WTC11 (cell line): Measurements from ENCODE around the gene ITGAL. TPM values are rescaled to one million over a fixed set of nuclear protein-coding genes. Genes with fewer than 3 reads are reported as not detected.

ENCODE experiments used
- ATAC-seq: fragments of 200-7000 bp; cut with Tn5 transposase; 2 replicates; pipeline ENCODE4 v1.10.0; 2021; ENCODE audit warnings: mild to moderate bottlenecking, moderate library complexity
- CTCF ChIA-PET: fragments of 300-600 bp; sonication (Branson Sonifier 250); formaldehyde crosslinking; loops from one replicate; lab custom pipeline; 2021; ENCODE audit warnings: antibody characterized with exemption; lab: Charles Lee
- POLR2A ChIA-PET: fragments of 350-600 bp; sonication (Branson Sonifier 250); formaldehyde crosslinking; loops from one replicate; lab custom pipeline; 2021; ENCODE audit warnings: antibody characterized with exemption; lab: Charles Lee
- DNase-seq: peaks from one replicate; pipeline ENCODE4 v3.0.0; 2021; ENCODE audit warnings: low spot score
- H3K27ac Mint-ChIP-seq: 2 replicates; pipeline ENCODE4 v1.8.0; 2021; ENCODE audit warnings: mixed read lengths
- H3K27me3 Mint-ChIP-seq: 2 replicates; pipeline ENCODE4 v1.8.0; 2021; ENCODE audit warnings: low read depth, mild to moderate bottlenecking, moderate library complexity, mixed read lengths
- H3K36me3 Mint-ChIP-seq: 2 replicates; pipeline ENCODE4 v1.8.0; 2021; ENCODE audit warnings: mixed read lengths
- H3K4me1 Mint-ChIP-seq: 2 replicates; pipeline ENCODE4 v1.8.0; 2022; ENCODE audit warnings: mixed read lengths
- H3K4me3 Mint-ChIP-seq: 2 replicates; pipeline ENCODE4 v1.8.0; 2021; ENCODE audit warnings: mild to moderate bottlenecking, moderate library complexity, mixed read lengths
- H3K9me3 Mint-ChIP-seq: 2 replicates; pipeline ENCODE4 v1.8.0; 2021; ENCODE audit warnings: mixed read lengths
- CBFB ChIP-seq: sonication (generic); formaldehyde crosslinking; IDR thresholded peaks from 2 replicates; pipeline ENCODE4 v1.8.1; 2022; ENCODE audit warnings: mild to moderate bottlenecking, low read depth, missing genetic modification reagents
- CREB1 ChIP-seq: sonication (generic); formaldehyde crosslinking; IDR thresholded peaks from 2 replicates; pipeline ENCODE4 v1.8.0; 2023; ENCODE audit warnings: mild to moderate bottlenecking, missing genetic modification reagents
- ESRRA ChIP-seq: sonication (generic); formaldehyde crosslinking; IDR thresholded peaks from 2 replicates; pipeline ENCODE4 v1.8.1; 2022; ENCODE audit warnings: mild to moderate bottlenecking, missing genetic modification reagents, borderline replicate concordance
- FOXJ3 ChIP-seq: sonication (generic); formaldehyde crosslinking; IDR thresholded peaks from 2 replicates; pipeline ENCODE4 v1.9.0; 2021; ENCODE audit warnings: missing genetic modification reagents, mild to moderate bottlenecking, borderline replicate concordance
- GRHL2 ChIP-seq: fragments of 250-450 bp; sonication (Bioruptor Pico); IDR thresholded peaks from 2 replicates; pipeline ENCODE4 v1.8.0; 2022; ENCODE audit warnings: mild to moderate bottlenecking, moderate library complexity; ENCODE audit not compliant: insufficient replicate concordance, severe bottlenecking
- GTF2I ChIP-seq: fragments of 250-450 bp; sonication (Bioruptor Pico); conservative IDR thresholded peaks from 2 replicates; pipeline ENCODE4 v1.4.0; 2021; ENCODE audit warnings: mild to moderate bottlenecking
- HMGA2 ChIP-seq: fragments of 250-450 bp; sonication (Bioruptor Pico); IDR thresholded peaks from 2 replicates; pipeline ENCODE4 v1.4.0; 2021; ENCODE audit warnings: mild to moderate bottlenecking, moderate library complexity
- KAT7 ChIP-seq: sonication (generic); formaldehyde crosslinking; IDR thresholded peaks from 2 replicates; pipeline ENCODE4 v1.8.1; 2023; ENCODE audit warnings: missing genetic modification reagents, mild to moderate bottlenecking, borderline replicate concordance
- NFE2L1 ChIP-seq: sonication (generic); formaldehyde crosslinking; IDR thresholded peaks from 2 replicates; pipeline ENCODE4 v1.8.1; 2023; ENCODE audit warnings: missing genetic modification reagents
- NR3C1 ChIP-seq: sonication (generic); formaldehyde crosslinking; conservative IDR thresholded peaks from 2 replicates; pipeline ENCODE4 v1.8.1; 2023; ENCODE audit warnings: low read depth, mild to moderate bottlenecking, missing genetic modification reagents
- OVOL2 ChIP-seq: fragments of 250-450 bp; sonication (Bioruptor Pico); IDR thresholded peaks from 2 replicates; pipeline ENCODE4 v1.9.0; 2021; ENCODE audit warnings: mild to moderate bottlenecking, borderline replicate concordance
- PRRX2 ChIP-seq: fragments of 250-450 bp; sonication (Bioruptor Pico); IDR thresholded peaks from 2 replicates; pipeline ENCODE4 v1.8.0; 2021; ENCODE audit warnings: mild to moderate bottlenecking
- RELA ChIP-seq: sonication (generic); formaldehyde crosslinking; IDR thresholded peaks from 2 replicates; pipeline ENCODE4 v1.8.1; 2022; ENCODE audit warnings: missing genetic modification reagents, mild to moderate bottlenecking, borderline replicate concordance
- ZBTB21 ChIP-seq: sonication (generic); formaldehyde crosslinking; IDR thresholded peaks from 2 replicates; pipeline ENCODE4 v1.8.1; 2023; ENCODE audit warnings: mild to moderate bottlenecking, missing genetic modification reagents, borderline replicate concordance
- total RNA-seq: library from RNA; stranded (reverse); gene quantifications from 3 replicates; pipeline ENCODE4 v1.2.3, GENCODE V29; 2021
- TF ChIP-seq, protein P1 (sequence below): sonication (generic); formaldehyde crosslinking; IDR thresholded peaks from 2 replicates; pipeline ENCODE4 v1.8.1; 2023; ENCODE audit warnings: mild to moderate bottlenecking, missing genetic modification reagents, moderate library complexity
- TF ChIP-seq, protein P2 (sequence below): sonication (generic); formaldehyde crosslinking; IDR thresholded peaks from 2 replicates; pipeline ENCODE4 v1.8.0; 2022; ENCODE audit warnings: missing genetic modification reagents
- TF ChIP-seq, protein P3 (sequence below): sonication (generic); formaldehyde crosslinking; IDR thresholded peaks from 2 replicates; pipeline ENCODE4 v1.8.0; 2023; ENCODE audit warnings: missing genetic modification reagents, mild to moderate bottlenecking, borderline replicate concordance
- TF ChIP-seq, protein P4 (sequence below): fragments of 250-450 bp; sonication (Bioruptor Pico); IDR thresholded peaks from 2 replicates; pipeline ENCODE4 v2.1.2; 2022; ENCODE audit warnings: mild to moderate bottlenecking, moderate library complexity
- TF ChIP-seq, protein P5 (sequence below): sonication (generic); formaldehyde crosslinking; conservative IDR thresholded peaks from 2 replicates; pipeline ENCODE4 v1.8.1; 2022; ENCODE audit warnings: mild to moderate bottlenecking, missing genetic modification reagents
- TF ChIP-seq, protein P6 (sequence below): fragments of 250-450 bp; sonication (Bioruptor Pico); IDR thresholded peaks from 2 replicates; pipeline ENCODE4 v1.8.0; 2021; ENCODE audit warnings: mild to moderate bottlenecking
- TF ChIP-seq, protein P7 (sequence below): sonication (generic); formaldehyde crosslinking; IDR thresholded peaks from 2 replicates; pipeline ENCODE4 v1.8.1; 2022; ENCODE audit warnings: missing genetic modification reagents, borderline replicate concordance

Gene ITGAL
- total RNA-seq, 1 experiment from 2014 or later = 1.0 TPM

DNA sequence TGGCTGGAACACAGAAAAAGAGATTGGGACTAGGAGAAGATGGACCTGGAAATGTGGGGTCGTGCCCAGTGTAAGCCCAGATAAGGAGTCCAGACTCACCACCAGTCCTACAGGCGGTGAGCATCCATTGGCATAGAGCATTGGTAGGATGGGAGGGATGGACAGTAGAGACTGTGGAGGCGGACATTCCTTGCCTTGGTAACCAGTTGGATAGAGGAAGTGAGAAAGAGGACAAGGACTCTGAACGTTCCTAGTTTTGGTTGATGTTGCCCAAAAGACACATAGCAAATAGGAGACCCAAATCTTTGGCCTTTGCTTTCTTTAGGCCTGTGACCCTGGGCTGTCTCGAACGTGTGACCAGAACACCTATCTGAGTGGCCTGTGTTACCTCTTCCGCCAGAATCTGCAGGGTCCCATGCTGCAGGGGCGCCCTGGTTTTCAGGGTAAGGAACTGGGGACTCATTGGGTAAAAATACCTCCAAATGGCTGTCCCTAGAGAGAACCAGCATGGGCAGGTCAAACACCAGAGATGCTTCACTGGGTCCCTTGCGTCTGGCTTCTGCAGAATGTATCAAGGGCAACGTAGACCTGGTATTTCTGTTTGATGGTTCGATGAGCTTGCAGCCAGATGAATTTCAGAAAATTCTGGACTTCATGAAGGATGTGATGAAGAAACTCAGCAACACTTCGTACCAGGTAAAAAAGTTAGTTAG is 6.4 kb downstream of the ITGAL start:
- Mint-ChIP-seq H3K27ac (no peak overlapping the region), H3K36me3 (no peaks in the 10 kb centered on the region), H3K4me1 (no peaks in the 10 kb centered on the region), H3K27me3 (peaks cover 18% of the 10 kb centered on the region), H3K4me3 (no peak overlapping the region), H3K9me3 (no peaks in the 10 kb centered on the region)
- ATAC-seq (no peak), DNase-seq (no peak)
- TF ChIP-seq, protein P1, sequence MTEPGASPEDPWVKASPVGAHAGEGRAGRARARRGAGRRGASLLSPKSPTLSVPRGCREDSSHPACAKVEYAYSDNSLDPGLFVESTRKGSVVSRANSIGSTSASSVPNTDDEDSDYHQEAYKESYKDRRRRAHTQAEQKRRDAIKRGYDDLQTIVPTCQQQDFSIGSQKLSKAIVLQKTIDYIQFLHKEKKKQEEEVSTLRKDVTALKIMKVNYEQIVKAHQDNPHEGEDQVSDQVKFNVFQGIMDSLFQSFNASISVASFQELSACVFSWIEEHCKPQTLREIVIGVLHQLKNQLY = no peak
- TF ChIP-seq ZBTB21 (CRISPR knock-in tag) (no peak), ESRRA (CRISPR knock-in tag) (no peak), NR3C1 (CRISPR knock-in tag) (no peak)
- ChIA-PET CTCF (interaction anchor here (1.3 kb wide), 1 partner anchor 137 kb away, joined by 6 read pairs; no protein-coding TSS in a partner anchor), POLR2A (no interaction called here)

DNA sequence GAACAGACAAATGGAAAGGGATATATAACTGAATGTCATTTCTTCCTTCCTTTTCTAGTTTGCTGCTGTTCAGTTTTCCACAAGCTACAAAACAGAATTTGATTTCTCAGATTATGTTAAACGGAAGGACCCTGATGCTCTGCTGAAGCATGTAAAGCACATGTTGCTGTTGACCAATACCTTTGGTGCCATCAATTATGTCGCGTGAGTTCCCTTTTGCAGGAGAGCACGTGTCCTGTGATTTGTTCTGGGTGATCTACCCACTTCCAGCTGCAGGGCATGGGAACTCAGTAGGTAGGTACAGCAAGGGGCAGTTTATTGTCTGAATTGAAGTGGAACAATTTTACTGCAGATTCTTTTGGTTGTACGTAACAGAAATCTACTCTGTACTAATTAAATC is 8.8 kb downstream of the ITGAL start:
- DNase-seq = no peak
- ChIA-PET POLR2A (no interaction called here), CTCF (interaction anchor here (1.2 to 1.3 kb wide), 3 partner anchors 51 to 134 kb away, joined by 3 to 4 read pairs (median 4); partner anchors contain the start of gene DCTPP1)
- Mint-ChIP-seq H3K9me3 (no peaks in the 10 kb centered on the region), H3K4me3 (no peak overlapping the region), H3K4me1 (no peaks in the 10 kb centered on the region), H3K27ac (no peak overlapping the region), H3K36me3 (no peaks in the 10 kb centered on the region), H3K27me3 (peaks cover 18% of the 10 kb centered on the region)
- ATAC-seq = no peak
- TF ChIP-seq OVOL2 (CRISPR knock-in tag) = no peak
- no peak for TF ChIP-seq CBFB (CRISPR knock-in tag)
- TF ChIP-seq KAT7 (CRISPR knock-in tag) = no peak
- TF ChIP-seq NFE2L1 = no peak
- TF ChIP-seq, protein P2, sequence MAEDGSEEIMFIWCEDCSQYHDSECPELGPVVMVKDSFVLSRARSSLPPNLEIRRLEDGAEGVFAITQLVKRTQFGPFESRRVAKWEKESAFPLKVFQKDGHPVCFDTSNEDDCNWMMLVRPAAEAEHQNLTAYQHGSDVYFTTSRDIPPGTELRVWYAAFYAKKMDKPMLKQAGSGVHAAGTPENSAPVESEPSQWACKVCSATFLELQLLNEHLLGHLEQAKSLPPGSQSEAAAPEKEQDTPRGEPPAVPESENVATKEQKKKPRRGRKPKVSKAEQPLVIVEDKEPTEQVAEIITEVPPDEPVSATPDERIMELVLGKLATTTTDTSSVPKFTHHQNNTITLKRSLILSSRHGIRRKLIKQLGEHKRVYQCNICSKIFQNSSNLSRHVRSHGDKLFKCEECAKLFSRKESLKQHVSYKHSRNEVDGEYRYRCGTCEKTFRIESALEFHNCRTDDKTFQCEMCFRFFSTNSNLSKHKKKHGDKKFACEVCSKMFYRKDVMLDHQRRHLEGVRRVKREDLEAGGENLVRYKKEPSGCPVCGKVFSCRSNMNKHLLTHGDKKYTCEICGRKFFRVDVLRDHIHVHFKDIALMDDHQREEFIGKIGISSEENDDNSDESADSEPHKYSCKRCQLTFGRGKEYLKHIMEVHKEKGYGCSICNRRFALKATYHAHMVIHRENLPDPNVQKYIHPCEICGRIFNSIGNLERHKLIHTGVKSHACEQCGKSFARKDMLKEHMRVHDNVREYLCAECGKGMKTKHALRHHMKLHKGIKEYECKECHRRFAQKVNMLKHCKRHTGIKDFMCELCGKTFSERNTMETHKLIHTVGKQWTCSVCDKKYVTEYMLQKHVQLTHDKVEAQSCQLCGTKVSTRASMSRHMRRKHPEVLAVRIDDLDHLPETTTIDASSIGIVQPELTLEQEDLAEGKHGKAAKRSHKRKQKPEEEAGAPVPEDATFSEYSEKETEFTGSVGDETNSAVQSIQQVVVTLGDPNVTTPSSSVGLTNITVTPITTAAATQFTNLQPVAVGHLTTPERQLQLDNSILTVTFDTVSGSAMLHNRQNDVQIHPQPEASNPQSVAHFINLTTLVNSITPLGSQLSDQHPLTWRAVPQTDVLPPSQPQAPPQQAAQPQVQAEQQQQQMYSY = no peak
- no peak for TF ChIP-seq RELA (CRISPR knock-in tag)
- TF ChIP-seq CREB1 (CRISPR knock-in tag) = no peak
- TF ChIP-seq HMGA2 (CRISPR knock-in tag) = no peak
- TF ChIP-seq, protein P3, sequence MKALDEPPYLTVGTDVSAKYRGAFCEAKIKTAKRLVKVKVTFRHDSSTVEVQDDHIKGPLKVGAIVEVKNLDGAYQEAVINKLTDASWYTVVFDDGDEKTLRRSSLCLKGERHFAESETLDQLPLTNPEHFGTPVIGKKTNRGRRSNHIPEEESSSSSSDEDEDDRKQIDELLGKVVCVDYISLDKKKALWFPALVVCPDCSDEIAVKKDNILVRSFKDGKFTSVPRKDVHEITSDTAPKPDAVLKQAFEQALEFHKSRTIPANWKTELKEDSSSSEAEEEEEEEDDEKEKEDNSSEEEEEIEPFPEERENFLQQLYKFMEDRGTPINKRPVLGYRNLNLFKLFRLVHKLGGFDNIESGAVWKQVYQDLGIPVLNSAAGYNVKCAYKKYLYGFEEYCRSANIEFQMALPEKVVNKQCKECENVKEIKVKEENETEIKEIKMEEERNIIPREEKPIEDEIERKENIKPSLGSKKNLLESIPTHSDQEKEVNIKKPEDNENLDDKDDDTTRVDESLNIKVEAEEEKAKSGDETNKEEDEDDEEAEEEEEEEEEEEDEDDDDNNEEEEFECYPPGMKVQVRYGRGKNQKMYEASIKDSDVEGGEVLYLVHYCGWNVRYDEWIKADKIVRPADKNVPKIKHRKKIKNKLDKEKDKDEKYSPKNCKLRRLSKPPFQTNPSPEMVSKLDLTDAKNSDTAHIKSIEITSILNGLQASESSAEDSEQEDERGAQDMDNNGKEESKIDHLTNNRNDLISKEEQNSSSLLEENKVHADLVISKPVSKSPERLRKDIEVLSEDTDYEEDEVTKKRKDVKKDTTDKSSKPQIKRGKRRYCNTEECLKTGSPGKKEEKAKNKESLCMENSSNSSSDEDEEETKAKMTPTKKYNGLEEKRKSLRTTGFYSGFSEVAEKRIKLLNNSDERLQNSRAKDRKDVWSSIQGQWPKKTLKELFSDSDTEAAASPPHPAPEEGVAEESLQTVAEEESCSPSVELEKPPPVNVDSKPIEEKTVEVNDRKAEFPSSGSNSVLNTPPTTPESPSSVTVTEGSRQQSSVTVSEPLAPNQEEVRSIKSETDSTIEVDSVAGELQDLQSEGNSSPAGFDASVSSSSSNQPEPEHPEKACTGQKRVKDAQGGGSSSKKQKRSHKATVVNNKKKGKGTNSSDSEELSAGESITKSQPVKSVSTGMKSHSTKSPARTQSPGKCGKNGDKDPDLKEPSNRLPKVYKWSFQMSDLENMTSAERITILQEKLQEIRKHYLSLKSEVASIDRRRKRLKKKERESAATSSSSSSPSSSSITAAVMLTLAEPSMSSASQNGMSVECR = no peak
- TF ChIP-seq, protein P4, sequence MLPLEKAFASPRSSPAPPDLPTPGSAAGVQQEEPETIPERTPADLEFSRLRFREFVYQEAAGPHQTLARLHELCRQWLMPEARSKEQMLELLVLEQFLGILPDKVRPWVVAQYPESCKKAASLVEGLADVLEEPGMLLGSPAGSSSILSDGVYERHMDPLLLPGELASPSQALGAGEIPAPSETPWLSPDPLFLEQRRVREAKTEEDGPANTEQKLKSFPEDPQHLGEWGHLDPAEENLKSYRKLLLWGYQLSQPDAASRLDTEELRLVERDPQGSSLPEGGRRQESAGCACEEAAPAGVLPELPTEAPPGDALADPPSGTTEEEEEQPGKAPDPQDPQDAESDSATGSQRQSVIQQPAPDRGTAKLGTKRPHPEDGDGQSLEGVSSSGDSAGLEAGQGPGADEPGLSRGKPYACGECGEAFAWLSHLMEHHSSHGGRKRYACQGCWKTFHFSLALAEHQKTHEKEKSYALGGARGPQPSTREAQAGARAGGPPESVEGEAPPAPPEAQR (CRISPR knock-in tag) = no peak
- TF ChIP-seq GTF2I (CRISPR knock-in tag) = no peak
- no peak for TF ChIP-seq FOXJ3 (CRISPR knock-in tag)
- TF ChIP-seq PRRX2 = no peak
- TF ChIP-seq, protein P5, sequence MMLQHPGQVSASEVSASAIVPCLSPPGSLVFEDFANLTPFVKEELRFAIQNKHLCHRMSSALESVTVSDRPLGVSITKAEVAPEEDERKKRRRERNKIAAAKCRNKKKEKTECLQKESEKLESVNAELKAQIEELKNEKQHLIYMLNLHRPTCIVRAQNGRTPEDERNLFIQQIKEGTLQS (CRISPR knock-in tag) = no peak
- TF ChIP-seq, protein P6, sequence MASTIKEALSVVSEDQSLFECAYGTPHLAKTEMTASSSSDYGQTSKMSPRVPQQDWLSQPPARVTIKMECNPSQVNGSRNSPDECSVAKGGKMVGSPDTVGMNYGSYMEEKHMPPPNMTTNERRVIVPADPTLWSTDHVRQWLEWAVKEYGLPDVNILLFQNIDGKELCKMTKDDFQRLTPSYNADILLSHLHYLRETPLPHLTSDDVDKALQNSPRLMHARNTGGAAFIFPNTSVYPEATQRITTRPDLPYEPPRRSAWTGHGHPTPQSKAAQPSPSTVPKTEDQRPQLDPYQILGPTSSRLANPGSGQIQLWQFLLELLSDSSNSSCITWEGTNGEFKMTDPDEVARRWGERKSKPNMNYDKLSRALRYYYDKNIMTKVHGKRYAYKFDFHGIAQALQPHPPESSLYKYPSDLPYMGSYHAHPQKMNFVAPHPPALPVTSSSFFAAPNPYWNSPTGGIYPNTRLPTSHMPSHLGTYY (CRISPR knock-in tag) = no peak
- TF ChIP-seq ZBTB21 (CRISPR knock-in tag) = no peak
- no peak for TF ChIP-seq GRHL2 (CRISPR knock-in tag)
- TF ChIP-seq, protein P7, sequence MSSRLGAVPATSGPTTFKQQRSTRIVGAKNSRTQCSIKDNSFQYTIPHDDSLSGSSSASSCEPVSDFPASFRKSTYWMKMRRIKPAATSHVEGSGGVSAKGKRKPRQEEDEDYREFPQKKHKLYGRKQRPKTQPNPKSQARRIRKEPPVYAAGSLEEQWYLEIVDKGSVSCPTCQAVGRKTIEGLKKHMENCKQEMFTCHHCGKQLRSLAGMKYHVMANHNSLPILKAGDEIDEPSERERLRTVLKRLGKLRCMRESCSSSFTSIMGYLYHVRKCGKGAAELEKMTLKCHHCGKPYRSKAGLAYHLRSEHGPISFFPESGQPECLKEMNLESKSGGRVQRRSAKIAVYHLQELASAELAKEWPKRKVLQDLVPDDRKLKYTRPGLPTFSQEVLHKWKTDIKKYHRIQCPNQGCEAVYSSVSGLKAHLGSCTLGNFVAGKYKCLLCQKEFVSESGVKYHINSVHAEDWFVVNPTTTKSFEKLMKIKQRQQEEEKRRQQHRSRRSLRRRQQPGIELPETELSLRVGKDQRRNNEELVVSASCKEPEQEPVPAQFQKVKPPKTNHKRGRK (CRISPR knock-in tag) = no peak
